HEK293 (cell line): Measurements from ENCODE around the gene TP73.

ENCODE experiments used
- CTCF ChIP-seq: fragments of 450-650 bp; formaldehyde crosslinking; IDR thresholded peaks from 2 replicates; pipeline ENCODE4 v1.5.1; 2016; ENCODE audit warnings: missing biosample characterization, missing genetic modification characterization
- GLI4 ChIP-seq: fragments of 450-650 bp; formaldehyde crosslinking; IDR thresholded peaks from 2 replicates; pipeline ENCODE4 v1.5.1; 2016; ENCODE audit warnings: missing biosample characterization, missing genetic modification characterization
- PBX3 ChIP-seq: sonication (generic); formaldehyde crosslinking; IDR thresholded peaks from 2 replicates; pipeline ENCODE4 v1.8.1; 2022; ENCODE audit warnings: mild to moderate bottlenecking, moderate library complexity, missing genetic modification reagents
- SCRT1 ChIP-seq: fragments of 450-650 bp; formaldehyde crosslinking; IDR thresholded peaks from 2 replicates; pipeline ENCODE4 v1.5.1; 2016; ENCODE audit warnings: missing biosample characterization, missing genetic modification characterization, borderline replicate concordance
- ZBTB1 ChIP-seq: fragments of 450-650 bp; formaldehyde crosslinking; IDR thresholded peaks from 2 replicates; pipeline ENCODE4 v1.5.1; 2016; ENCODE audit warnings: missing biosample characterization, missing genetic modification characterization
- ZNF138 ChIP-seq: fragments of 450-650 bp; formaldehyde crosslinking; IDR thresholded peaks from 2 replicates; pipeline ENCODE4 v1.5.1; 2016; ENCODE audit warnings: missing biosample characterization, missing genetic modification characterization, borderline replicate concordance
- ZNF140 ChIP-seq: fragments of 450-650 bp; formaldehyde crosslinking; IDR thresholded peaks from 2 replicates; pipeline ENCODE4 v1.5.1; 2016; ENCODE audit warnings: missing biosample characterization, missing genetic modification characterization
- ZNF155 ChIP-seq: fragments of 450-650 bp; formaldehyde crosslinking; IDR thresholded peaks from 2 replicates; pipeline ENCODE4 v1.5.1; 2016; ENCODE audit warnings: missing biosample characterization, missing genetic modification characterization
- ZNF274 ChIP-seq, 2 experiments: fragments of 200-500 bp in 1 of 2; fragments of 450-650 bp in 1 of 2; sonication (Bioruptor generic) in 1 of 2; formaldehyde crosslinking in 1 of 2; IDR thresholded peaks; 2 replicates each; pipeline versions ENCODE4 v1.5.1 to v1.6.1; 2014 to 2016; ENCODE audit warnings: borderline replicate concordance in 1 of 2, inconsistent platforms in 1 of 2, low read length in 1 of 2, missing biosample characterization in 1 of 2, missing genetic modification characterization in 1 of 2
- ZNF629 ChIP-seq: fragments of 450-650 bp; formaldehyde crosslinking; IDR thresholded peaks from 2 replicates; pipeline ENCODE4 v1.5.1; 2017; ENCODE audit warnings: missing biosample characterization, missing genetic modification characterization
- ZNF639 ChIP-seq: fragments of 450-650 bp; formaldehyde crosslinking; IDR thresholded peaks from 2 replicates; pipeline ENCODE4 v1.5.1; 2016; ENCODE audit warnings: missing biosample characterization, missing genetic modification characterization
- ZNF704 ChIP-seq: fragments of 450-650 bp; formaldehyde crosslinking; IDR thresholded peaks from 2 replicates; pipeline ENCODE4 v1.5.1; 2016; ENCODE audit warnings: missing biosample characterization, missing genetic modification characterization
- TF ChIP-seq, protein P1 (sequence below): fragments of 450-650 bp; formaldehyde crosslinking; conservative IDR thresholded peaks from 2 replicates; pipeline ENCODE4 v1.5.1; 2016; ENCODE audit warnings: low read depth, missing biosample characterization, missing genetic modification characterization

DNA sequence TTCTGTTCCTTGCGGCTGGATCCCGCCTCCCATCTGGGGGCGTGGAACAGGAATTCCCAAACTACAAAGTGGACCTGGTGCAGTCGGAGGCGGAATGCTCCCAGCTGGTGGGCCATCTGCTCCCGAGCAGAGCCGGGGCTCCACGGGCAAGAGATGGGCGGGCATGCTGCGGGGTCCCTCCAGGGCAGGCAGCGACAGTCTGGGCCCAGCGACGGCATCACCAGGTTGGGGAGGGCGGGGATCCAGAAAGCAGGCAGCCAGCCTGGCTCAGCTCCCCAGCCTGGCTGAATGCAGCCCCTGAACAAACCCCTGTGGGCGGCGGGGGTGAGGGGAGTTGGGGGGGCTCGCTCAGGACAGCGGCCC is 44.6 kb upstream of the TP73 start:
- TF ChIP-seq PBX3 (no peak), CTCF (tag by site-specific recombination) (no peak), ZBTB1 (tag by site-specific recombination) (no peak), ZNF138 (tag by site-specific recombination) (no peak), GLI4 (tag by site-specific recombination) (no peak), ZNF639 (no peak), ZNF704 (tag by site-specific recombination) (no peak), SCRT1 (tag by site-specific recombination) (no peak), ZNF629 (tag by site-specific recombination) (no peak), ZNF140 (no peak), ZNF155 (tag by site-specific recombination) (no peak), ZNF274 (IDR thresholded peaks at IDR 0.05; ENCODE audit: low read length) (no peak), ZNF274 (tag by site-specific recombination; IDR thresholded peaks at IDR 0.05; ENCODE audit: borderline replicate concordance) (no peak)
- TF ChIP-seq, protein P1, sequence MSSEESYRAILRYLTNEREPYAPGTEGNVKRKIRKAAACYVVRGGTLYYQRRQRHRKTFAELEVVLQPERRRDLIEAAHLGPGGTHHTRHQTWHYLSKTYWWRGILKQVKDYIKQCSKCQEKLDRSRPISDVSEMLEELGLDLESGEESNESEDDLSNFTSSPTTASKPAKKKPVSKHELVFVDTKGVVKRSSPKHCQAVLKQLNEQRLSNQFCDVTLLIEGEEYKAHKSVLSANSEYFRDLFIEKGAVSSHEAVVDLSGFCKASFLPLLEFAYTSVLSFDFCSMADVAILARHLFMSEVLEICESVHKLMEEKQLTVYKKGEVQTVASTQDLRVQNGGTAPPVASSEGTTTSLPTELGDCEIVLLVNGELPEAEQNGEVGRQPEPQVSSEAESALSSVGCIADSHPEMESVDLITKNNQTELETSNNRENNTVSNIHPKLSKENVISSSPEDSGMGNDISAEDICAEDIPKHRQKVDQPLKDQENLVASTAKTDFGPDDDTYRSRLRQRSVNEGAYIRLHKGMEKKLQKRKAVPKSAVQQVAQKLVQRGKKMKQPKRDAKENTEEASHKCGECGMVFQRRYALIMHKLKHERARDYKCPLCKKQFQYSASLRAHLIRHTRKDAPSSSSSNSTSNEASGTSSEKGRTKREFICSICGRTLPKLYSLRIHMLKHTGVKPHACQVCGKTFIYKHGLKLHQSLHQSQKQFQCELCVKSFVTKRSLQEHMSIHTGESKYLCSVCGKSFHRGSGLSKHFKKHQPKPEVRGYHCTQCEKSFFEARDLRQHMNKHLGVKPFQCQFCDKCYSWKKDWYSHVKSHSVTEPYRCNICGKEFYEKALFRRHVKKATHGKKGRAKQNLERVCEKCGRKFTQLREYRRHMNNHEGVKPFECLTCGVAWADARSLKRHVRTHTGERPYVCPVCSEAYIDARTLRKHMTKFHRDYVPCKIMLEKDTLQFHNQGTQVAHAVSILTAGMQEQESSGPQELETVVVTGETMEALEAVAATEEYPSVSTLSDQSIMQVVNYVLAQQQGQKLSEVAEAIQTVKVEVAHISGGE (tag by site-specific recombination), result no peak
